ENCODE measurements around the gene RPL39.
A peak's percentile ranks its signal among the peaks of the same experiment; 100 is the strongest.

RPL39 gene

DNA sequence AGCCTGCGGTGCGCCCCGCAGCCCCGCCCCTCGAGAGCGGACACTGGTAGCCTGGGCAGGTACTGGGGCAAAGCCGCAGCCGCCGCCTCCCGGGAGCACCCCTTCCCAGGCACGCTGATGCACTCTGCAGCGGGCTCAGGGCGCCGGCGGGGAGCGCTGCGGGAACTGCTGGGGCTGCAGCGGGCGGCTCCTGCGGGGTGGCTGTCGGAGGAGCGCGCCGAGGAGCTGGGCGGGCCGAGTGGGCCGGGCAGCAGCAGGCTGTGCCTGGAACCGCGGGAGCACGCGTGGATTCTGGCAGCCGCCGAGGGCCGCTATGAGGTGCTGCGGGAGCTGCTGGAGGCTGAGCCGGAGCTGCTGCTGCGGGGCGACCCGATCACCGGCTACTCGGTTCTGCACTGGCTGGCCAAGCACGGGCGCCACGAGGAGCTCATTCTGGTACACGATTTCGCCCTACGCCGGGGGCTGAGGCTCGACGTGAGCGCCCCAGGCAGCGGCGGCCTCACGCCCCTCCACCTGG is 32.6 kb downstream of the RPL39 start:
- H3K27ac ChIP-seq: peak overlapping the region; percentile 63

GRCh38 chrX:119757979-119758730 is 33.3 kb downstream of the RPL39 start, which contains the start of gene SOWAHD:
TSS of gene SOWAHD (plus strand) at chrX:119758588. CDS start at chrX:119758668, 80 bp downstream.
- peak within 1 kb of the TSS; percentile 63 for H3K27ac ChIP-seq

More for the DNA sequence above, 32.6 kb downstream of the RPL39 start:
- TF ChIP-seq, protein P1, sequence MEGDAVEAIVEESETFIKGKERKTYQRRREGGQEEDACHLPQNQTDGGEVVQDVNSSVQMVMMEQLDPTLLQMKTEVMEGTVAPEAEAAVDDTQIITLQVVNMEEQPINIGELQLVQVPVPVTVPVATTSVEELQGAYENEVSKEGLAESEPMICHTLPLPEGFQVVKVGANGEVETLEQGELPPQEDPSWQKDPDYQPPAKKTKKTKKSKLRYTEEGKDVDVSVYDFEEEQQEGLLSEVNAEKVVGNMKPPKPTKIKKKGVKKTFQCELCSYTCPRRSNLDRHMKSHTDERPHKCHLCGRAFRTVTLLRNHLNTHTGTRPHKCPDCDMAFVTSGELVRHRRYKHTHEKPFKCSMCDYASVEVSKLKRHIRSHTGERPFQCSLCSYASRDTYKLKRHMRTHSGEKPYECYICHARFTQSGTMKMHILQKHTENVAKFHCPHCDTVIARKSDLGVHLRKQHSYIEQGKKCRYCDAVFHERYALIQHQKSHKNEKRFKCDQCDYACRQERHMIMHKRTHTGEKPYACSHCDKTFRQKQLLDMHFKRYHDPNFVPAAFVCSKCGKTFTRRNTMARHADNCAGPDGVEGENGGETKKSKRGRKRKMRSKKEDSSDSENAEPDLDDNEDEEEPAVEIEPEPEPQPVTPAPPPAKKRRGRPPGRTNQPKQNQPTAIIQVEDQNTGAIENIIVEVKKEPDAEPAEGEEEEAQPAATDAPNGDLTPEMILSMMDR (IDR thresholded peaks at IDR 0.05): 0 out of 2 replicates have a peak, but pooled peaks have one; percentile 6
- TF ChIP-seq ZFX (IDR thresholded peaks at IDR 0.05; ENCODE audit: borderline replicate concordance): no peak

GRCh38 chrX:119757646-119757978 is 33.8 kb downstream of the RPL39 start:
- TF ChIP-seq, protein P1 (IDR thresholded peaks at IDR 0.05): no peak
- TF ChIP-seq ZFX (IDR thresholded peaks at IDR 0.05; ENCODE audit: borderline replicate concordance): no peak
- peak overlapping the region; percentile 63 for H3K27ac ChIP-seq

More at GRCh38 chrX:119757979-119758730, 33.3 kb downstream of the RPL39 start, which contains the start of gene SOWAHD:
- no peak for TF ChIP-seq ZFX (IDR thresholded peaks at IDR 0.05; ENCODE audit: borderline replicate concordance)
- TF ChIP-seq, protein P1 (IDR thresholded peaks at IDR 0.05): no peak

- TF ChIP-seq, protein P1 (IDR thresholded peaks at IDR 0.05): no peak
- no peak for TF ChIP-seq ZFX (IDR thresholded peaks at IDR 0.05; ENCODE audit: borderline replicate concordance)
- H3K27ac ChIP-seq: peak overlapping the region; percentile 63
Measured at GRCh38 chrX:119756926-119757635, 34.3 kb downstream of the RPL39 start.

DNA sequence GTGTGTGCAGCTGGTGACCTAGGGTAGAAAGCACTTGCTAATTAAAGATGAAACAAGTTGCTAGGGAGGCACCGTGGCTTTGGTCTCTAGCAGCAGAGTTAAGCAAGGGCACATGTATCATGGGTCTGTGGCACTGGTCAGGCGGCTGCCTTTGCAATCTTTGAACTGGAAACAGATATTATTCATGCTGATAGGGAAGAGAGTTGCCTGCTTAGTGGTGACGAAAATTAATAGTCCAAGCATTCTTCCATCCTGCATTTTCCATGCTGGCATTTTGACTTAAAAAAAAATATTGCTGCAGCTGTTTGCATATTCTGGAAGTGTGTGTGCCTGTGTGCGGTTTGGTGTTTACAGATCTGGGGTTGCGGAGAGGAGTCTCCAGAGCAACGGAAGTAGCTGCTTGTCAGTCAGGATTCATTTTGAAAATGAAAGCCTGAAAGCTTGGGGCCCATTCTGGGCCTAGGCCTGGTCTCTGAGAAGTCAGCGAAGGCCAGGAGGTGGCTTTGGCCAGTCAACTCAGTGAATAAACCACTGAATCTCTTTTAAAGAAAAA is 35.4 kb downstream of the RPL39 start:
- TF ChIP-seq ZFX (IDR thresholded peaks at IDR 0.05; ENCODE audit: borderline replicate concordance): no peak
- TF ChIP-seq, protein P1 (IDR thresholded peaks at IDR 0.05): no peak
- no peak overlapping the region for H3K27ac ChIP-seq

DNA sequence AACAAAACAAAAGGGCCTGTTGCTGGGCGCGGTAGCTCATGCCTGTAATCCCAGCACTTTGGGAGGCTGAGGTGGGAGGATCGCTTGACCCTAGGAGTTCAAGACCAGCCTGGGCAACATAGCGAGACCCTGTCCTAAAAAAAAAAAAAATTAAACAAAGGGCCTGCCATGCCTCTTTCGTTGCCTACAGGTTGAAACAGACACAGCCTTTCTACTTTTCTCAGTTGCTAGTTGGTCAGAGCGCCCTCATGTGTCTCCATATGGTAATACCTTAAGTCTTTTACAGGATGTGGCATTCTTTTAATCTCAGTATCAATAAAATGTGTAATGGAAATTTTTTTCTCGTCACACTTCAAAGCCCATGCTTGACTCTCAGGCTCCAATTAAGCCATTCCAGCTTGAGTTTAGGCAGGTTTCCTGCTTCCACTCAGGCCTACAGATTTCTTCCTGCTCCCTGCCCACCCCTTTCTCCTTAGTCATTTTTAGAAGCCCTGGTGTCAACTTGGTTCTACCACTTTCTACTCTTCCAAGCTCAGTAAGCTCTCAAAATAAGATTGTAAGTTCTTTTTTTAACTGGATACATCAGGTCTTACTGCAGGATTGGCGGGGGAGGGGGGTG is 37.7 kb downstream of the RPL39 start:
- H3K27ac ChIP-seq: no peak overlapping the region
- TF ChIP-seq ZFX (IDR thresholded peaks at IDR 0.05; ENCODE audit: borderline replicate concordance): no peak
- TF ChIP-seq, protein P1 (IDR thresholded peaks at IDR 0.05): peak; percentile 71

Data from 22Rv1 (cell line).